Endodermal cell (in vitro differentiated cells): ENCODE measurements around the gene IQCK. TPM values are rescaled to one million over a fixed set of nuclear protein-coding genes. Genes with fewer than 3 reads are reported as not detected.
"Not testable (repeated sequence)": the region's sequence is repeated elsewhere in the genome, so short reads cannot be mapped to it uniquely, and the experiment has no call there.

ENCODE experiments used
- DNase-seq: peaks from one replicate; pipeline ENCODE4 v3.0.0-alpha.2; 2017
- H3K27ac ChIP-seq: 2 replicates; pipeline ENCODE4 v1.5.1; 2013; ENCODE audit warnings: mild to moderate bottlenecking, low read depth, low read length, moderate library complexity
- H3K27me3 ChIP-seq: 2 replicates; pipeline ENCODE4 v1.6.1; 2013; ENCODE audit warnings: mild to moderate bottlenecking, low read length, moderate library complexity; ENCODE audit not compliant: insufficient read depth, control insufficient read depth, poor library complexity, severe bottlenecking
- H3K36me3 ChIP-seq: 2 replicates; pipeline ENCODE4 v1.7.0; 2013; ENCODE audit warnings: mild to moderate bottlenecking, low read length, moderate library complexity; ENCODE audit not compliant: control insufficient read depth, insufficient read depth
- H3K4me1 ChIP-seq: one replicate; pipeline ENCODE4 v1.7.0; 2013; ENCODE audit warnings: low read length; ENCODE audit not compliant: control insufficient read depth, insufficient read depth
- H3K4me3 ChIP-seq: 2 replicates; pipeline ENCODE4 v1.5.1; 2013; ENCODE audit warnings: mild to moderate bottlenecking, low read length, moderate library complexity
- H3K9ac ChIP-seq: 2 replicates; pipeline ENCODE4 v1.6.1; 2013; ENCODE audit warnings: mild to moderate bottlenecking, low read length, moderate library complexity; ENCODE audit not compliant: poor library complexity, severe bottlenecking; ENCODE audit errors: extremely low read depth
- H3K9me3 ChIP-seq: 2 replicates; pipeline ENCODE4 v1.6.1; 2013; ENCODE audit warnings: mild to moderate bottlenecking, low read length, moderate library complexity; ENCODE audit not compliant: control insufficient read depth
- H3K27ac Mint-ChIP-seq: 2 replicates; pipeline ENCODE4 v1.8.0; 2020; ENCODE audit warnings: mixed read lengths
- H3K27me3 Mint-ChIP-seq: 2 replicates; pipeline ENCODE4 v1.8.0; 2021; ENCODE audit warnings: mild to moderate bottlenecking, mixed read lengths; ENCODE audit not compliant: insufficient read depth
- H3K36me3 Mint-ChIP-seq: 2 replicates; pipeline ENCODE4 v1.8.0; 2020; ENCODE audit warnings: low read depth, mixed read lengths
- H3K4me1 Mint-ChIP-seq: 2 replicates; pipeline ENCODE4 v1.8.0; 2020; ENCODE audit warnings: mixed read lengths
- H3K4me3 Mint-ChIP-seq: 2 replicates; pipeline ENCODE4 v1.8.0; 2020; ENCODE audit warnings: mild to moderate bottlenecking, moderate library complexity, mixed read lengths
- H3K9me3 Mint-ChIP-seq: 2 replicates; pipeline ENCODE4 v1.8.0; 2020; ENCODE audit warnings: mild to moderate bottlenecking, mixed read lengths
- CTCF ChIP-seq: fragments of 200-600 bp; sonication (generic); conservative IDR thresholded peaks from 2 replicates; pipeline ENCODE4 v1.5.0; 2021; ENCODE audit warnings: antibody characterized with exemption, mild to moderate bottlenecking
- WGBS, 2 experiments: methylation state at CpG; one replicate each; pipeline versions ENCODE4 v1.1.5 to v1.1.7; 2013; ENCODE audit warnings: missing lambda C conversion rate in 2 of 2, mixed read lengths in 1 of 2; ENCODE audit not compliant: insufficient coverage in 1 of 2, insufficient read length in 1 of 2; 5-methylcytosine and 5-hydroxymethylcytosine counted together
- total RNA-seq, 2 donors: library from RNA; stranded (reverse); fragmentation: NEBNext Ultra II Directional in 1 of 2; extraction: Animal tissue kit (Norgen Biotek cat#: 25700) in 1 of 2; gene quantifications; 2 replicates in 1 of 2; 3 replicates in 1 of 2; pipeline ENCODE4 v1.2.1, GENCODE V29; 2021

Gene IQCK
- total RNA-seq, 2 donors from 2014 or later = 21.1 to 30.1 TPM

GRCh38 chr16:19677402-19677801, 40.7 kb upstream of the IQCK start:
- H3K4me1 Mint-ChIP-seq = no peaks in the 10 kb centered on the region
- peak overlapping the region; percentile 61 for H3K27ac Mint-ChIP-seq
- no peak overlapping the region for H3K9ac ChIP-seq
- H3K27me3 ChIP-seq = no peaks in the 10 kb centered on the region
- 85 to 91% methylated on average over 4 to 7 of the region's 7 CpGs for whole genome bisulfite sequencing, 2 experiments
- no peaks in the 10 kb centered on the region for H3K4me1 ChIP-seq
- DNase-seq = no peak
- H3K36me3 Mint-ChIP-seq = peaks cover 42% of the 10 kb centered on the region
- no peaks in the 10 kb centered on the region for H3K9me3 Mint-ChIP-seq
- H3K27ac ChIP-seq = no peak overlapping the region
- H3K27me3 Mint-ChIP-seq = no peaks in the 10 kb centered on the region
- H3K4me3 ChIP-seq = no peak overlapping the region
- no peaks in the 10 kb centered on the region for H3K9me3 ChIP-seq
- H3K4me3 Mint-ChIP-seq = no peak overlapping the region
- no peak for TF ChIP-seq CTCF
- H3K36me3 ChIP-seq = peaks cover 18% of the 10 kb centered on the region

GRCh38 chr16:19678804-19679203, 39.3 kb upstream of the IQCK start:
- no peak overlapping the region for H3K4me3 ChIP-seq
- 95 to 97% methylated on average over 3 of the region's 7 CpGs for whole genome bisulfite sequencing, 2 experiments
- Mint-ChIP-seq H3K27ac (no peak overlapping the region), H3K27me3 (no peaks in the 10 kb centered on the region), H3K4me3 (no peak overlapping the region), H3K4me1 (no peaks in the 10 kb centered on the region), H3K36me3 (peaks cover 52% of the 10 kb centered on the region), H3K9me3 (peaks cover 5% of the 10 kb centered on the region)
- H3K27ac ChIP-seq = no peak overlapping the region
- H3K9ac ChIP-seq = no peak overlapping the region
- no peaks in the 10 kb centered on the region for H3K4me1 ChIP-seq
- no peaks in the 10 kb centered on the region for H3K27me3 ChIP-seq
- TF ChIP-seq CTCF = no peak
- peaks cover 30% of the 10 kb centered on the region for H3K36me3 ChIP-seq
- H3K9me3 ChIP-seq = peaks cover 6% of the 10 kb centered on the region
- DNase-seq = no peak

GRCh38 chr16:19679281-19679680, 38.8 kb upstream of the IQCK start:
- not testable (repeated sequence) for H3K4me3 ChIP-seq, H3K4me1 Mint-ChIP-seq, H3K9ac ChIP-seq, H3K4me3 Mint-ChIP-seq, H3K27ac Mint-ChIP-seq, DNase-seq, H3K27me3 ChIP-seq, H3K4me1 ChIP-seq, H3K9me3 ChIP-seq, H3K9me3 Mint-ChIP-seq, H3K27ac ChIP-seq, H3K27me3 Mint-ChIP-seq
- 96 to 100% methylated on average over 3 to 6 of the region's 6 CpGs for WGBS, 2 experiments
- peaks cover 54% of the 10 kb centered on the region for H3K36me3 Mint-ChIP-seq
- peaks cover 35% of the 10 kb centered on the region for H3K36me3 ChIP-seq

- no peaks in the 10 kb centered on the region for H3K4me1 ChIP-seq
- H3K4me3 ChIP-seq = no peak overlapping the region
- no peaks in the 10 kb centered on the region for H3K27me3 ChIP-seq
- peaks cover 59% of the 10 kb centered on the region for H3K36me3 Mint-ChIP-seq
- no peak overlapping the region for H3K9ac ChIP-seq
- peaks cover 12% of the 10 kb centered on the region for H3K9me3 ChIP-seq
- no peaks in the 10 kb centered on the region for H3K27me3 Mint-ChIP-seq
- H3K36me3 ChIP-seq = peaks cover 37% of the 10 kb centered on the region
- H3K27ac Mint-ChIP-seq = peak overlapping the region; percentile 58
- H3K4me1 Mint-ChIP-seq = no peaks in the 10 kb centered on the region
- peaks cover 16% of the 10 kb centered on the region for H3K9me3 Mint-ChIP-seq
- TF ChIP-seq CTCF = peak; percentile 53
- DNase-seq = peak; percentile 58
- H3K27ac ChIP-seq = no peak overlapping the region
- no peak overlapping the region for H3K4me3 Mint-ChIP-seq
- WGBS, 2 experiments = 87 to 95% methylated on average over 3 to 6 of the region's 6 CpGs
Observed at GRCh38 chr16:19680881-19681340, 37.2 kb upstream of the IQCK start.
